DMS79 (cell line): ENCODE data around the gene ARHGAP21.
"Not testable (repeated sequence)": the region's sequence is repeated elsewhere in the genome, so short reads cannot be mapped to it uniquely, and the experiment has no call there.

Experiments
- DNase-seq: peaks from one replicate; lab custom pipeline; 2025; lab: John Stamatoyannopoulos, UW

The ARHGAP21 gene

GRCh38 chr10:24625778-24626177 is 97.9 kb downstream of the ARHGAP21 start:
- no peak for DNase-seq

- no peak for DNase-seq
Observed at GRCh38 chr10:24623383-24623782, 100.3 kb downstream of the ARHGAP21 start.

- DNase-seq = no peak
Observed at GRCh38 chr10:24622781-24623301, 100.8 kb downstream of the ARHGAP21 start.

GRCh38 chr10:24621035-24621795 is 102.5 kb downstream of the ARHGAP21 start:
- not testable (repeated sequence) for DNase-seq

- not testable (repeated sequence) for DNase-seq
Observed at GRCh38 chr10:24619994-24620310, 103.7 kb downstream of the ARHGAP21 start.

- DNase-seq = not testable (repeated sequence)
Observed at GRCh38 chr10:24619291-24619993, 104.2 kb downstream of the ARHGAP21 start.

GRCh38 chr10:24618401-24618800 is 105.3 kb downstream of the ARHGAP21 start:
- DNase-seq = no peak

GRCh38 chr10:24617771-24618396 is 105.8 kb downstream of the ARHGAP21 start:
- no peak for DNase-seq

- no peak for DNase-seq
Observed at GRCh38 chr10:24616536-24616935, 107.2 kb downstream of the ARHGAP21 start.

GRCh38 chr10:24606021-24606420 is 117.7 kb downstream of the ARHGAP21 start:
- no peak for DNase-seq

GRCh38 chr10:24605141-24605540 is 118.5 kb downstream of the ARHGAP21 start:
- DNase-seq = no peak

GRCh38 chr10:24603333-24603732 is 120.4 kb downstream of the ARHGAP21 start:
- DNase-seq = no peak

- DNase-seq = no peak
Observed at GRCh38 chr10:24597961-24598360, 125.7 kb downstream of the ARHGAP21 start.

GRCh38 chr10:24597426-24597825 is 126.3 kb downstream of the ARHGAP21 start:
- no peak for DNase-seq

- no peak for DNase-seq
Observed at GRCh38 chr10:24596217-24596930, 127.3 kb downstream of the ARHGAP21 start.

- DNase-seq = no peak
Observed at GRCh38 chr10:24590697-24591457, 132.8 kb downstream of the ARHGAP21 start.

- DNase-seq = no peak
Observed at GRCh38 chr10:24589265-24589664, 134.4 kb downstream of the ARHGAP21 start.

GRCh38 chr10:24579906-24580305 is 143.8 kb downstream of the ARHGAP21 start:
- DNase-seq = no peak

- DNase-seq = no peak
Observed at GRCh38 chr10:24579448-24579847, 144.2 kb downstream of the ARHGAP21 start.

GRCh38 chr10:24575481-24576002 is 148.1 kb downstream of the ARHGAP21 start:
- no peak for DNase-seq

GRCh38 chr10:24574578-24575155 is 149.0 kb downstream of the ARHGAP21 start:
- no peak for DNase-seq
